ENCODE results near the gene TEAD2. TPM values are rescaled to one million over a fixed set of nuclear protein-coding genes. Genes with fewer than 3 reads are reported as not detected.

The TEAD2 gene
- total RNA-seq, 2 donors from 2014 or later, result 31.0 to 32.4 TPM

DNA sequence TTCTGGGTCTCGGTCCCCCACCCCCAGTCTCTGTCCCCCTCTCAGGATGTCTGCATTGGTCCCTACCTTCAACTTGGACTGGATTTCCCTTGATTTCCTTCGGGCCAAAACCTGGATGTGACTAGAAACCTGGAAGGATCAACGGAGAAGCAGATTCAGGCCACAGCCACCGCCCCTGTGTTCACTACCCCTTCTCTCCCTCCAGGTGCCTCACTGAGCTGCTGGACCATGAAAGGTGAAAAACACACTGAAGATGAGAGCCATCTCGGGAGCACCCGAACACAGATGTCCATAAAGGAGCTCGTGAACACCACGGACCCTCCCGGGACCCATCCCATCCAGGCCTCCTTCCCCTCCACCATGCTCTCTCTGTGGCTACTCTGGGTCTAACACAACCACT, 5.0 kb downstream of the TEAD2 start:
- intact Hi-C loops (cut with DNase I), result no loop called here
- no peak for DNase-seq (ENCODE audit: low spot score)

DNA sequence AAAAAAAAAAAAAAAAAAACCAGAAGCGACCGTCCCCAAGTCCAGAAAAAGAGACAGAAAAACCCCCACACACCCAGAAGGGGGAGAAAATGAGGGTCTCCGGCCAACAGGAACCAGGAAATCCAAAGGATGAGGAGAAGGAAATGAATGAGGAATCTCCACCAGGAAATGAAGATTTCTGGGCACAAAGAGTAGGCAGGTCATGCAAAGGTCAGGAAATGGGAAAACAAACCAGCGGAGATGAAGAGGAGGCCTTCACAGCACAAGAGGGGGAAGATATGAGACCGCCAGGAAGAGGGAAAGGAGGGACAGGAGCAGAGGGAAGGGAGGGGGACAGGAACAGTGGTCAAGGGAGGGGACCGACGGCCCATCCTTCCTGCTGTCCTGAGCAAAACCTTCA, 5.8 kb downstream of the TEAD2 start:
- DNase-seq (ENCODE audit: low spot score), result no peak
- intact Hi-C loops (cut with DNase I), result no loop called here

DNA sequence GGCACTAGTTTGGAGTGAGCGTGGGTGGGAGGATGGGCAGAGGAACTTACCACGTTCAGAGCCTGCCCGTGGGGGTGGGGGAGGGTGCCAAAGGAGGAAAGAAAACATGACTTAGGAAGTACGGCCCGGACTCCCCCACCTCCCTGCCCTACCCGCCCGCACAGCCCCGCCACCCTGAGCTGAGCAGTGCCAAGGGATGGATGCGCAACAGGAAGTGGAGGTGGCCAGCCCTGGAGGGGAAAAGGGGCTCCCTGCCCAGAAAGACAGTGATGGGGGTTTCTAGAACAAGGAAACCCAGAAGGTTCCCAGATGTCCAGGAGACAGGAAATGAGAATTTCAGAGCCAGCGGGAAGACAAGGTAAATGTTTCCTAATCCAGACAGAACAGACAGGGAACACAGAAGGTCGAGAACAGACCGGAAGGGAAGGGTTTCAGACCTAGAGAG, 6.3 kb downstream of the TEAD2 start:
- intact Hi-C loops (cut with DNase I), result no loop called here
- DNase-seq (ENCODE audit: low spot score), result no peak

DNA sequence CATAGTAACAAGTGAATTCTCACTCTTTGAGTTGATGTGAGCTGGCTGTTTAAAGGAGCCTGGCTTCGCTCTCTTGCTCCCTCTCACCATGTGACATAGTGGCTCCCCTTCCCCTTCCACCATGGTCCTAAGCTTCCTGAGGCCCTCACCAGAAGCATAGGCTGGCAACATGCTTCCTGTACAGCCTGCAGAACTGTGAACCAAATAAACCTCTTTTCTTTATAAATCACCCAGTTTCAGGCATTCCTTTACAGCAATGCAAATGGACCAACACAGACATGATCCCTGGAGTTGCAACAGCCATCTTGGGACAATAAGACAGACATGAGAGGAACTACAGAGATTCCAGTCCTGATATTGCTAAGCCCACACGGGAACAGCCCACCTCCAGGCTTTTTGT, 12.6 kb downstream of the TEAD2 start:
- no peak for DNase-seq (ENCODE audit: low spot score)
- intact Hi-C loops (cut with DNase I), result no loop called here

DNA sequence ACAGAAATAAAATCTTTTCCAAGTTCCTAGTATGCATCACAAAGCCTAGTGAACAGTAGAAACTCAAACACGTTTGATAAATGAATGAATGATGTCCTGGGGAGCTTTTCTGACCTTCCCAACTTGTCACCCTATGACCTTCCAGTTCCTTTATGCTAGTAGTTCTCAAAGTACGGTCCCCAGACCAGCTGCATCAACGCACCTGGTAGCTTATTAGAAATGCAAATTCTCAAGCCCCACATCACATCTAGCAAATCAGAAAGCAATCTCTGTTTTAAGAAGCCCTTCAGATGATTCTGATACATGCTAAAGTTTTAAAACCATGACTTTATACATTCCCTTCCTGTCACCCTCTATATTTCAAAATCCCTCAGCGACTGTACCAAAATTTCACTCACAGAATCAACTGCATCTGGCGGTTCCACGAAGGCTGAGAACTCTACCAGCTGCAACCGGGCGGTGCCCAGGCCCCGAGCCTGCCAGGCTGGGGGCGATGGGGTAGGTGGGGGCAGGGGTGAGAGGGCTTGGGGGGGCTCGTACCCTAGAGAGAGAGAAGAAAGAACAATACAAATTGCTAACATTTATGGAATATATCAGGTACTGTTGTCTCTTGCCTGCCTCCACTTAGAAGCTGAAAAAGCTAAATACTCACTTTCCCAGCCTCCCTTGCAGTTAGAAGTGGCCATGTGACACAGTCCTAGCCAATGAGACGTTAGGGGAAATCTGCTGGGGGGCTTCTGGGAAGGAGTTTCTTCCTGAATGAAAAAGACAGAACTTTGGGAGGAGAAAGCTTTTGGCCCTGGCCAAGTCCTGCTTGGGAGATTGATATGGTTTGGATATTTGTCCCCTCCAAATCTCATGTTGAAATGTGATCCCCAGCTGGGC, 13.7 kb downstream of the TEAD2 start:
- no peak for DNase-seq (ENCODE audit: low spot score)
- intact Hi-C loops (cut with DNase I), result no loop called here

DNA sequence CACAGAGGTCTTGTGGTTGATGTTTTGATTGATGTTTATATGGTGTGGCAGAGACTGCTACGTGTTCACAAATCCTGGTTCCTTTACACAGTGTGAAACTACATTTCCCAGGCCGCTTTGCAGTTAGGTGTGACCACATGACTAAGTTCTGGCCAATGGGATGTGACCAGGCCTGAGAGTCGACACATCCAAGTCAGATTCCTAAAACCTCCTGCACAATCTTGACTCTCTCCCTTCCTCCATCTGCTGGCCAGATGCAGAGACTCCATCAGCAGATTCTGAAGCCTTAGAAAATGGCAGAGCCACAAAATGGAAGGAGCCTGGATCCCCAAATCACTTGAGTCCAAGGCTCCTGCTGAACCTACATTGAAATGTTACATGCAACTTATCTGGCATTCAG, 14.4 kb downstream of the TEAD2 start:
- no peak for DNase-seq (ENCODE audit: low spot score)
- intact Hi-C loops (cut with DNase I), result no loop called here

DNA sequence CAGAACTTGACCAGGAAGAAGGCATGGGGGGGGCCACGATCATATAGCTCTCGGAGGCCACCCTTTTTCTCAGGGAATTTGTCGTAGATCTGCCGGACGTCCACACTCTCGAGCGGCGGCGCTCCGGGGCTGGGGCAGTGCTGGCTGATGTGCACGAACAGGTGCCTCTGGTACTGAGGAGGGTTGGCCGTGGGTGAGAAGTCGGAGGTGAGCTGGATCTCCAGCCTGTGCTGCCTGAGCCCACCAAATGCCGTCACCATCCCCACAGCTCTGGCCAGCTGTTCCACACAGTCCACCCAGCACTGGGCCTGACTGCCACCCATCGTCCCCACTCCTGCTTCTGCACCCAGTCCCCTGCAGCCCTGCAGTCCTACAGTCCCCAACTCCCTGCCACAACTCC, 15.0 kb downstream of the TEAD2 start:
- DNase-seq (ENCODE audit: low spot score), result peak; percentile 67
- intact Hi-C loops (cut with DNase I), result no loop called here

DNA sequence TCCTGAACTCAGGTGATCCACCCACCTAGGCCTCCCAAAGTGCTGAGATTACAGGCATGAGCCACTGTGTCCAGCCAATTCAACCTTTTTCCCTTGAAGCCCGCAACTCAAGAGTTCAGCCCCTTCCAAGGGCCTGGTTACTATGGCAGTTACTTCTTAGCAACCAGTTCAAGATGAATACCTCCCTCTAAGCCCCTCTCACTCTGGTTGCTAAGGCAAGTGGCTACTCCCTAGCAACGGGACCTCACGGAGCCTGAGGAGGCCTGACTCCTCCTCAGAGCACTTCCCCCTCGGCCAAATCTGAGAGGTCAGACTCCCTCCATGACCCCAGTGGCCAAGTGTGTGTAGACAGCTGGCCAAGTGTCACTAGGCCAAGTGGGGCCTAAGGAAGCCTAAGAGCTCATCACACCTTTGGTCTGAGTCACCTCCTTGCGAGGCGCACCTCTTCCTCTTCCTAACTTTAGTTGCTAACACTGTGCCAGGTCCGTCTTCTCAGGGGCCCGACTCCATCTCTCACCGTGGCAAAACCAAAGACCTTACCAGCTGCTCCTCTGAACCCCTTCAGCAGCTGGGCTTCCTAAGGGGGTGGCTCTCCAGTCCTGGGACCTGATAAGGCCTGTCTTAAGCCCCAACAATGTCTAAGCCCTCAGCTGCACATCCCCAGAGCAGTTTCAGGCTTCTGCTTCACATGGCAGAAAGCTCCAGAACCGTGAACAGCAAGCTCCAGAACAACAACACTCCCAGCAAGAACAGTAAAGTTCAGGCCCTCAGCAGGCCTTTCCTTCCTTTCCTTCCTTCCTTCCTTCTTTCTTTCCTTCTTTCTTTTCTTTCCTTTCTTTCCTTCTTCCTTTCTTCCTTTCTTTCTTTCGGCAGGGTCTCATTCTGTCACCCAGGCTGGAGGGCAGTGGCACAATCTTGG, 17.5 kb downstream of the TEAD2 start:
- peak; percentile 49 for DNase-seq (ENCODE audit: low spot score)
- intact Hi-C loops (cut with DNase I), result no loop called here

DNA sequence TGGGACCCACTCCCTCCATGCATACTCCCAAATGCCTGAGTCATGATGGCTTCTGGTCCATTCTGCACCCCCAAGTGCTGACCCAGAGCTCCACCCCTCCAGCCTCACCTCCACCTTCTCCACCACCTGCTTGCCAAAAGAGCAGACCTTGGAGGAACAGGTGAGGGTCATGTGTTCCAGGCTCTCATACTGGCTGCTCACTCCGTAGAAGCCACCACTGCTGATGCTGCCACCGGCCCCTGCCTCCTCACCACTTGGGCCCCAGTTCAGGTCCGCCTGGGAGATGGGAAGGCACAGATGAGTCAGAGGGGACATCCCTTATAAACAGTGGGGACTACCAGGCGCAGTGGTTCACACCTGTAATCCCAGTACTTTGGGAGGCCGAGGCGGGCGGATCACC, 19.1 kb downstream of the TEAD2 start:
- DNase-seq (ENCODE audit: low spot score), result peak; percentile 72
- intact Hi-C loops (cut with DNase I), result no loop called here

DNA sequence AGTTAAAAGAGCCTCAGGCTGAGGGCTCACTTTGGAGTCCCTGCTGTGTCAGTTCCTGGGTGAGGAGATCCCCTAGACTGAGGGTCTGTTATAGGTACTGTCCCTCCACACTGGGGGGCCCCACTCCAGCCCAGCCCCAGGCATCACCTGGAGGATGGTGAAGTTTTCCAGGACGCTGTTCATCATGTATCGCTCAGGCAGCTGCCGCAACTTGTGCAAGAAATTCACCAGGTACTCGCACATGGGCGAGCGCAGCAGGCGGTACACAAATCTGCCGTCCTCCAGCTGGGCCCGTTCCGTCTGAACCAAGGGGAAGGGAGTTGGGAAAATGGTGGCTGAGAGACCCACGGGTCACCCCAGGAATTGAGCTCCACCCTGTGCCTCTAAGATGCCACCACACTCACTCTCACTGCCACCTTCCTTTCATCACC, 19.9 kb downstream of the TEAD2 start:
- intact Hi-C loops (cut with DNase I), result no loop called here
- peak; percentile 67 for DNase-seq (ENCODE audit: low spot score)

DNA sequence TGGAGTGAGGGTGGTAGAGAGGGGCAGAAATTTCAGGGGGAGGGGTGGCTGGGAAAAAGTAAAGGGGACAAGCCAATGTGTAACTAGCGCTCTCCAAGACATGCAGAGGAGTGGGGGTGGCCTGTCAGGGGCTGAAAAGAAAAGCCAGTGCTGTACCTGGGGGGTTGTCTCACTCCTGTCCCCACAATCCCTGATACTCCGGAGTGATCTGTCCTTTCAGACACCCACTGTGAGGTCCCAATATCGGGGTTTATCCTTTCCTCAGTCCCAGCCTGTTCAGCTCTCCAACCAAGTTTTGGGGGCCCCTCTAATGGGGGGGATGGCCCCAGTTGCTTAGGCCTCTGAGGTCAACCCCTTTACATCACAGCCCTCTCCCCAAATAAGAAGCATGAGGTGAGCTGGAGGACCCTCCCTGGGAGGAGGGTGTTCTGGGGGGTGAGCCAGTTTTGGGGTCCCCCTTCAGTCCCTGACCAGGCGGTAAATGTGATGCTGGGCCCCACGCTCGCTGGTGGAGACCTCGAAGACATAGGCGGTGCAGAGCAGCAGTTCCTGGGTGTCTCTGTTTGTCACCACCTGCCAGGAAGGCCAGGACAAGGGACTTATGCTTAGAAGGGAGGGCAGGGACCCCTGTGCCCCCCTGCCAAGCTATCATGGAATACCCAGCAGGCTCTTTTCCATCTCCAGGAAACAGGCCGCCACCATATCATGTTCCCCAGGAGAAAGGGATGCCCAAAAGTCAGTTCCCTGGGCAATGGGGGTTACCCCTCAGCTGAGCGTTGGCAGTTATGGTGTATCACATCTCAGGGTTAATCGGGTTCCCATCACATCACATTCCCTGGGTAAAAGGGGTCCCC, 21.1 kb downstream of the TEAD2 start:
- DNase-seq (ENCODE audit: low spot score), result peak; percentile 67

DNA sequence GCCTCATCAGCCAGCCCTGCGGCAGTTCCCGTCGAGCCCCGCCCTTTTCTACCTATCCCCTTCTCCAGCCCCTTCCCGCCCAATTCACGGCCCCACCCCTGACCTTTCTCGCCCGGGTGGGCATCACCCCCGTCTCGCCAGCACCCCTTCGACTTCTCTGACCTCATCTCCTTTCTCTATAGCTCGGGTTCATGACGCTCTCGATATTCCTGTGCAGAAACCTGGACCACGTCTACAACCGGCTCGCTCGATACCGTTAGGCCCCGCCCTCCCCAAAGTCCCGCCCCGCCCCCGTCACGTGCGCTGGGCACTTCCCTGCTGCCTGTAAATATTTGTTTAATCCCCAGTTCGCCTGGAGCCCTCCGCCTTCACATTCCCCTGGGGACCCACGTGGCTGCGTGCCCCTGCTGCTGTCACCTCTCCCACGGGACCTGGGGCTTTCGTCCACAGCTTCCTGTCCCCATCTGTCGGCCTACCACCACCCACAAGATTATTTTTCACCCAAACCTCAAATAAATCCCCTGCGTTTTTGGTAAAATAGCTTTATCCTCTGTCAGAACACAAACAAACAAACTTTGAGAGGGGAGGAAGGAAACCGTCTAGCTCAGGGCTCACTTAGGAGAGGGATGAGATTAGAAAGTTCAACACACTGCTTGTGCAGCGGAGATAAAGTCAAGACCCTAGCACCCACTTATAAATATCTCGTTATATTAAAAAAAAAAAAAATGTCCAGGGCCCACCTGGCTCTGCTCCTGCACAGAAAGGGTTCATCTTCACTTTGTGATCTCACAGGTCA, 21.9 kb downstream of the TEAD2 start:
- peak; percentile 87 for DNase-seq (ENCODE audit: low spot score)
- intact Hi-C loops (cut with DNase I), result no loop called here

More for the DNA sequence above, 21.1 kb downstream of the TEAD2 start:
- intact Hi-C loops (cut with DNase I), result no loop called here

DNA sequence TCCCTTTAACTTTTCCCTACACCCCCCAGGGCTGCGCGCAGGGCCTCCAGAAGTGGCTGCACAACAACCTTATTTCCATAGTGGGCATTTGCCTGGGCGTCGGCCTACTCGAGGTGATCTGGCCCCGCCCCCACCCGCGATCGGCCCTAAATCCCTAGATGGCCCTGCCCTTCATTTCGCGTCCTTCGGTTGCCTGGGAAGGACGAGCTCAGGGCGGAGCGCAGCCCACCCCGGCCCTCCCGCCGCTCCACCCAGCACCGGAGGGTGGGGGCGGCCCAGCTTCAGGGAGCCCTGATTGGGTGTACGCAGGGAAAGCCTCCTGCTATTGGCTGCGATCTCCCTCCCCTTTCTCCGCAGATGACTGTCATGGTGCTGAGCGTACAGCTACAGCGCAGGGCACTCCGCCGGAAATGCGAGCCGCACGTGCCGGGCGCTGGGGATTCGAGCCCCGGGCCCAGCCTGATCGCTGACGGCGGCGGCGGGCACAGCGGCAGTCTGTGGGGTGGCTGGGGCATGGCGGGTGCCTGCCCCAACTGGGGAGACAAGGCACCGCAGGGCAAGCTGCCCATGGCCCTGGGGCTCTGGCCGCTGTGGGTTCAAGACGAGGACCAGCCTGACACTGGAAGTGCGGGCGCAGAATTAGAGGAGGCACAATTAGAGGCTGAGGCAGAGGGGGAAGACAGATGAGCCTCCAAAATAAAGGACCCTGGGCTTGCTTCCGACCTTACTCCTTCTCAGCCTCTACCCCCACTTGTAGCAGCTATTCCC, 22.7 kb downstream of the TEAD2 start:
- peak; percentile 95 for DNase-seq (ENCODE audit: low spot score)
- intact Hi-C loops (cut with DNase I), result no loop called here

DNA sequence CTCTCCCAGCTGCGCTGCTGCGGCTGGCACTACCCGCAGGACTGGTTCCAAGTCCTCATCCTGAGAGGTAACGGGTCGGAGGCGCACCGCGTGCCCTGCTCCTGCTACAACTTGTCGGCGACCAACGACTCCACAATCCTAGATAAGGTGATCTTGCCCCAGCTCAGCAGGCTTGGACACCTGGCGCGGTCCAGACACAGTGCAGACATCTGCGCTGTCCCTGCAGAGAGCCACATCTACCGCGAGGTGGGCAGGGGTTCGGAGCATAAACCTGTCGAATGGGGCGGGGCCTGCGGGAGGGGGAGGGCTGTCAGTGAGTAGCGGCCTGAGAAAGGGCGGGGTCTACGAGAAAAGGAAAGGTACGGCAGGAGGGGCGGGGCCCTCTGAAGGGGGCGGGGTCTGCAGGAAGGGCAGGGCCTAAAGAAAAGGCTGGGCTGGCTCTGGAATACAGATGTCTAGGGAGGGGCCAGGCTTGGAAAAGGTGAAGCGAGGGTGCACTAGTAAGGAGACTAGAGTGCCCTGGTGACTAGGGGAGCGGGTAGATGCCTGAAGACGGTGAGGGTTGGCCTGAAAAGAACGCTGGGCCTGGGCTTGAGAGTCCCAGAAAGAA, 23.4 kb downstream of the TEAD2 start:
- peak; percentile 84 for DNase-seq (ENCODE audit: low spot score)
- intact Hi-C loops (cut with DNase I), result no loop called here

DNA sequence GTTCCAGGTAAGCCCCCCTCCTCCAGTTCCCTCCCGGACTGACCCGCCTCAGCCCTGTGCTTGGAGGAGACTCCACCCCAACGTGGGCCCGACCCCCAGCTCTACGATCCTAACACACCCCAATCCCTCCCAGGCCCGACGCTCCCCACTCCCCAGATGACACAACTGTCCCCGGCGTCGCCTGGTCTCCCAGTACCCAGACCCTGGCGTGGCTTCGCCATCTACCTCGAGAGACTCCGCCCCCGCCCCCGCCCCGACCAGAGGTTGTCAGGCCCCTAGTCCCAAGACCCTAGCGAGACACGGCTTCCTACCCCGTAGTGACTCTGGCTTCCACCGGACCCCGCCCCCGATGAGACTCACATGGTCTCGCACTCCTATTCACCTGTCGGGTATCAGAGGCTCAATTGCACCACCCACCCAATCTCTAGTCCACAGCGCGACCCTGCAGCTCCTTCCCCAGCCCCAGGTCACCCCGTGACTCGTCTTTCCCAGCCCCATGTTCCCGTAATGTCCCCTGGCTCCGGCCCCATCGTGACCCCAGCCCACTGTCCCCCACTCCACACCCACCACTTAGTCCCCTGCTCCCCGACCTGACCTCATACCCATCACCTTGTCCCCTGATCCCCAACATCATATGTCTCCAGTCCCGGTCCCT, 24.1 kb downstream of the TEAD2 start:
- DNase-seq (ENCODE audit: low spot score), result peak; percentile 78
- intact Hi-C loops (cut with DNase I), result no loop called here

DNA sequence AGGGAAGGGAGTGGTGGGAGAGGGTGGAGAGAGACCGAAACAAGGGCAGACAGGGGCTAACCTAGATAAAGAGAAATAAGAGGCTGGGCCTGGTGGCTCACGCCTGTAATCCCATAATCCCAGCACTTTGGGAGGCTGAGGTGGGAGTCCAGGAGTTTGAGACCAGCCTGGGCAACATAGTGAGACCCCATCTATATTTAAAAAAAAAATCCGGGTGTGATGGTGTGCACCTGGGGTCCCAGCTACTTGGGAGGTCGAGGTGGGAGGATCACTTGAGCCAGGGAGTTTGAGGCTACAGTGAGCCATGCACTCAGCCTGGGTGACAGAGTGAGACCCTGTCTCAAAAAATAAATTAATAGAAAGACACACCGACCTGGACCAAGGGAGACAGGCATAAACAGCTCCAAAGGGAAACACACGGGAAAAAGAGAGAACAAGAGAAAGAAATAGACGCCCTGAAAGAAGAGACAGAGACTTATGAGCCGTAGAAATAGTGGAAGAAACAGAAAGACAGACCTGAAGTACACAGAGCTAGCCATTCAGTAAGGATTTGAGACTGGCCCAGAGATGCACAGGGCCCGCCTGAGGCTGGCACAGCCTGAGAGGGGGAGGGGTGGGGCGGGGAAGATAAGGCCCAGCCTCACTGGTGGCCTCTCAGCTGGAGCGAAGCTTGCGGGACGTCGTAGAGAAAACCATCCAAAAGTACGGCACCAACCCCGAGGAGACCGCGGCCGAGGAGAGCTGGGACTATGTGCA, 24.8 kb downstream of the TEAD2 start:
- no peak for DNase-seq (ENCODE audit: low spot score)
- intact Hi-C loops (cut with DNase I), result no loop called here

Data from posterior vena cava (tissue), 2 donors.